OCI-M2 (cell line): ENCODE results near the gene MYEF2.

Source experiments
- DNase-seq: peaks from one replicate; lab custom pipeline; 2025; ENCODE audit not compliant: unreplicated experiment; lab: John Stamatoyannopoulos, UW

MYEF2 gene

GRCh38 chr15:48090115-48090514 is 88.0 kb downstream of the MYEF2 start:
- DNase-seq = no peak

GRCh38 chr15:48089702-48090101 is 88.4 kb downstream of the MYEF2 start:
- DNase-seq = no peak

- no peak for DNase-seq
Measured at GRCh38 chr15:48087844-48088243, 90.3 kb downstream of the MYEF2 start.

GRCh38 chr15:48086576-48086975 is 91.5 kb downstream of the MYEF2 start:
- no peak for DNase-seq

GRCh38 chr15:48086133-48086532 is 92.0 kb downstream of the MYEF2 start:
- DNase-seq = no peak

GRCh38 chr15:48085591-48085930 is 92.5 kb downstream of the MYEF2 start:
- no peak for DNase-seq

GRCh38 chr15:48084759-48085590 is 93.1 kb downstream of the MYEF2 start:
- no peak for DNase-seq
